Mucosa of rectum (tissue), 2 donors: ENCODE measurements around the gene NBEAL1.
"Not testable (repeated sequence)": the region's sequence is repeated elsewhere in the genome, so short reads cannot be mapped to it uniquely, and the experiment has no call there.

Experiments
- H3K27ac ChIP-seq, 2 donors: one replicate each; pipeline ENCODE4 v1.7.0; 2013; ENCODE audit warnings: inconsistent platforms in 2 of 2, low read depth in 2 of 2, low read length in 2 of 2
- H3K27me3 ChIP-seq, 2 donors: one replicate each; pipeline ENCODE4 v1.7.0; 2013; ENCODE audit warnings: low read length in 2 of 2; ENCODE audit not compliant: control insufficient read depth in 2 of 2, insufficient read depth in 2 of 2
- H3K36me3 ChIP-seq, 2 donors: one replicate each; pipeline ENCODE4 v1.7.0; 2013; ENCODE audit warnings: low read length in 2 of 2; ENCODE audit not compliant: control insufficient read depth in 2 of 2, insufficient read depth in 2 of 2
- H3K4me1 ChIP-seq, 2 donors: one replicate each; pipeline ENCODE4 v1.7.0; 2013; ENCODE audit warnings: low read length in 2 of 2, mild to moderate bottlenecking in 1 of 2; ENCODE audit not compliant: control insufficient read depth in 2 of 2, insufficient read depth in 2 of 2
- H3K4me3 ChIP-seq, 2 donors: one replicate each; pipeline ENCODE4 v1.7.0; 2013; ENCODE audit warnings: low read length in 2 of 2
- H3K9ac ChIP-seq, 2 donors: one replicate each; pipeline ENCODE4 v1.7.0; 2013; ENCODE audit warnings: low read length in 2 of 2, low read depth in 1 of 2, mild to moderate bottlenecking in 1 of 2
- H3K9me3 ChIP-seq, 2 donors: one replicate each; pipeline ENCODE4 v1.7.0; 2013; ENCODE audit warnings: low read length in 2 of 2; ENCODE audit not compliant: control insufficient read depth in 2 of 2
- donor health status: healthy.
- donor health status: Normal muscosa, but diverticular disease.

The NBEAL1 gene

GRCh38 chr2:203185864-203186263, 171.2 kb downstream of the NBEAL1 start:
- no peak overlapping the region for H3K9ac ChIP-seq
- no peak overlapping the region for H3K4me3 ChIP-seq
- H3K4me1 ChIP-seq = no peaks in the 10 kb centered on the region
- no peak overlapping the region for H3K27ac ChIP-seq
- H3K36me3 ChIP-seq = peaks cover 36% of the 10 kb centered on the region in 2 donors
- H3K9me3 ChIP-seq = no peaks in the 10 kb centered on the region
- no peaks in the 10 kb centered on the region for H3K27me3 ChIP-seq

GRCh38 chr2:203190547-203190946, 175.9 kb downstream of the NBEAL1 start:
- not testable (repeated sequence) for H3K9me3 ChIP-seq, H3K4me1 ChIP-seq, H3K27ac ChIP-seq, H3K27me3 ChIP-seq, H3K4me3 ChIP-seq, H3K9ac ChIP-seq
- peaks cover 27 to 34% of the 10 kb centered on the region in 2 donors for H3K36me3 ChIP-seq

- not testable (repeated sequence) for H3K27ac ChIP-seq, H3K4me3 ChIP-seq, H3K9ac ChIP-seq, H3K4me1 ChIP-seq, H3K27me3 ChIP-seq, H3K9me3 ChIP-seq
- H3K36me3 ChIP-seq = peaks cover 22 to 33% of the 10 kb centered on the region in 2 donors
These were observed 176.4 kb downstream of the NBEAL1 start for GRCh38 chr2:203191026-203191425.

- Histone ChIP-seq H3K9me3 (no peaks in the 10 kb centered on the region), H3K9ac (no peak overlapping the region), H3K36me3 (peaks cover 21 to 33% of the 10 kb centered on the region in 2 donors), H3K27ac (no peak overlapping the region), H3K27me3 (no peaks in the 10 kb centered on the region), H3K4me3 (no peak overlapping the region), H3K4me1 (no peaks in the 10 kb centered on the region)
These were observed 177.3 kb downstream of the NBEAL1 start for GRCh38 chr2:203191961-203192360.

GRCh38 chr2:203195331-203196036, 180.8 kb downstream of the NBEAL1 start:
- no peaks in the 10 kb centered on the region for H3K9me3 ChIP-seq
- no peak overlapping the region for H3K9ac ChIP-seq
- H3K27me3 ChIP-seq = no peaks in the 10 kb centered on the region
- no peak overlapping the region for H3K27ac ChIP-seq
- H3K4me3 ChIP-seq = no peak overlapping the region
- H3K36me3 ChIP-seq = peaks cover 16 to 30% of the 10 kb centered on the region in 2 donors
- H3K4me1 ChIP-seq = no peaks in the 10 kb centered on the region

GRCh38 chr2:203200866-203201265, 186.2 kb downstream of the NBEAL1 start:
- Histone ChIP-seq H3K36me3 (peaks cover 30 to 32% of the 10 kb centered on the region in 2 donors), H3K27ac (no peak overlapping the region), H3K4me1 (no peaks in the 10 kb centered on the region), H3K9me3 (no peaks in the 10 kb centered on the region), H3K4me3 (no peak overlapping the region), H3K9ac (no peak overlapping the region), H3K27me3 (no peaks in the 10 kb centered on the region)

- H3K4me1 ChIP-seq = no peaks in the 10 kb centered on the region
- H3K9me3 ChIP-seq = no peaks in the 10 kb centered on the region
- no peak overlapping the region for H3K9ac ChIP-seq
- H3K4me3 ChIP-seq = no peak overlapping the region
- H3K27ac ChIP-seq = no peak overlapping the region
- no peaks in the 10 kb centered on the region for H3K27me3 ChIP-seq
- H3K36me3 ChIP-seq = peaks cover 30 to 33% of the 10 kb centered on the region in 2 donors
These were observed 186.8 kb downstream of the NBEAL1 start for GRCh38 chr2:203201426-203201825.

GRCh38 chr2:203209538-203209937, 194.9 kb downstream of the NBEAL1 start:
- Histone ChIP-seq H3K4me3 (no peak overlapping the region), H3K9me3 (no peaks in the 10 kb centered on the region), H3K27ac (no peak overlapping the region), H3K27me3 (no peaks in the 10 kb centered on the region), H3K9ac (no peak overlapping the region), H3K4me1 (no peaks in the 10 kb centered on the region), H3K36me3 (peaks cover 25 to 28% of the 10 kb centered on the region in 2 donors)

- Histone ChIP-seq H3K9me3 (no peaks in the 10 kb centered on the region), H3K9ac (no peak overlapping the region), H3K27me3 (no peaks in the 10 kb centered on the region), H3K4me3 (no peak overlapping the region), H3K36me3 (peaks cover 0 to 3% of the 10 kb centered on the region in 2 donors), H3K4me1 (no peaks in the 10 kb centered on the region), H3K27ac (no peak overlapping the region)
These were observed 210.9 kb downstream of the NBEAL1 start for GRCh38 chr2:203225423-203226039.

- H3K27me3 ChIP-seq, H3K27ac ChIP-seq, H3K36me3 ChIP-seq, H3K4me3 ChIP-seq, H3K4me1 ChIP-seq, H3K9ac ChIP-seq, H3K9me3 ChIP-seq: not testable (repeated sequence)
These were observed 215.0 kb downstream of the NBEAL1 start for GRCh38 chr2:203229674-203230073.
